ENCODE measurements around the gene PCDH20.
"Not testable (repeated sequence)": the region's sequence is repeated elsewhere in the genome, so short reads cannot be mapped to it uniquely, and the experiment has no call there.

Gene PCDH20, protein sequence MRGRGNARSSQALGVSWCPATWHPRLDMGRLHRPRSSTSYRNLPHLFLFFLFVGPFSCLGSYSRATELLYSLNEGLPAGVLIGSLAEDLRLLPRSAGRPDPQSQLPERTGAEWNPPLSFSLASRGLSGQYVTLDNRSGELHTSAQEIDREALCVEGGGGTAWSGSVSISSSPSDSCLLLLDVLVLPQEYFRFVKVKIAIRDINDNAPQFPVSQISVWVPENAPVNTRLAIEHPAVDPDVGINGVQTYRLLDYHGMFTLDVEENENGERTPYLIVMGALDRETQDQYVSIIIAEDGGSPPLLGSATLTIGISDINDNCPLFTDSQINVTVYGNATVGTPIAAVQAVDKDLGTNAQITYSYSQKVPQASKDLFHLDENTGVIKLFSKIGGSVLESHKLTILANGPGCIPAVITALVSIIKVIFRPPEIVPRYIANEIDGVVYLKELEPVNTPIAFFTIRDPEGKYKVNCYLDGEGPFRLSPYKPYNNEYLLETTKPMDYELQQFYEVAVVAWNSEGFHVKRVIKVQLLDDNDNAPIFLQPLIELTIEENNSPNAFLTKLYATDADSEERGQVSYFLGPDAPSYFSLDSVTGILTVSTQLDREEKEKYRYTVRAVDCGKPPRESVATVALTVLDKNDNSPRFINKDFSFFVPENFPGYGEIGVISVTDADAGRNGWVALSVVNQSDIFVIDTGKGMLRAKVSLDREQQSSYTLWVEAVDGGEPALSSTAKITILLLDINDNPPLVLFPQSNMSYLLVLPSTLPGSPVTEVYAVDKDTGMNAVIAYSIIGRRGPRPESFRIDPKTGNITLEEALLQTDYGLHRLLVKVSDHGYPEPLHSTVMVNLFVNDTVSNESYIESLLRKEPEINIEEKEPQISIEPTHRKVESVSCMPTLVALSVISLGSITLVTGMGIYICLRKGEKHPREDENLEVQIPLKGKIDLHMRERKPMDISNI

DNA sequence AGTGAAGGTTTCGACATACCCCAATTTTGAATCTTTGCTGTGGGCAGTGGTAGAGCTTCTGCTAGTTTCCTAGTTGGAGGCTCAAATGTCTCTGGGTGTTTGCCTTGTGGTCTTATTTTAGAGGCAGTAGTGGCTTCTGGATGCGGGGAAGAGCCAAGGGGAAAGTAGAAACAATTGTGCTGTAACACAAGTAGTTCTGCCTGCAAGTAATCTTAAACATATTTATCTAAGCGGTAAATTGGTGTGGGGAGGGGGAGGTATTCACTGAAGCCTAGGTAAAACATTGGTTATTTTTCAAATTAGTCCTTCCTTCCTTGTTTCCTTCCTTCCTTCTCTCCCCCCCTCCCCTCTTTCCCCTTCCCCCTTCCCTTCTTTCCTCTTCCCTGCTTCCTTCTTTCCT lies at the start of gene PCDH20:
TSS of gene PCDH20 (minus strand) at position 101 of the 400 bp plus-strand sequence. CDS start 691 bp downstream, outside the sequence.
- DNase-seq (ENCODE audit: low read depth), result no peak

DNA sequence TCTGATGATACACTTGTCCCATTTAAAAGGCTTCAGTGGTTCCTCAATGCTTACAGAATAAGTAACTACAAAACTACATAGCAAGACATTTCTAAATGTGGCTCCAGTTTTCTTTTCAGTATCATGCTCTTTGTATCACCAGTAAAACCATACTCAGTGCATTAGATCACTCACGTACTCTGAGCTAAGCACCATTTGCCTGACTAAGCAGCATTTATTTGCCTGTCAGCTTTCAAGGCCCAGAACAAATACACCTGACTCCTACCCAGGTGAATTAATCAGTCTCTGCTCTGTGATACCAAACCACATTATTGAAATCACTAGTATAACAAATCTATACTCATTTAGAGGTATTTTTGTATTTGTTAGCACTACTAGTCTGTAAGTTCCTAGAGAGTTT lies 47.4 kb upstream of the PCDH20 start:
- no peak for DNase-seq (ENCODE audit: low read depth)

DNA sequence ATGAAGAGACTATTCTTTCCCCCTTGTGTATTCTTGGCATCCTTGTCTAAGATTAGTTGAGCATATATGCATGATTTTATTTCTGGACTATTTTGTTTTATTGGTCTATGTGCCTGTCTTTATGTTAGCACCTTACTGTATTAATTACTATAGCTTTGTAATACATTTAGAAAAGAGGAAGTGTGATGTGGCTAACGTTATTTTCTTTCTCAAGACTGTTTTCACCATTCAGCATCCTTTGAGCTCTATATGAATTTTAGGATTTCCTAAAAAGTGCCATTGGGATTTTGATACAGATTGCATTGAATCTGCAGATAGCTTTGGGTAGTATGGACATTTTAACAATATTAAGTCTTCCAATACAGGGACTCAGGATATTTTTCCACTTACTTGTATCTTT lies 37.5 kb upstream of the PCDH20 start:
- DNase-seq (ENCODE audit: low read depth), result no peak

DNA sequence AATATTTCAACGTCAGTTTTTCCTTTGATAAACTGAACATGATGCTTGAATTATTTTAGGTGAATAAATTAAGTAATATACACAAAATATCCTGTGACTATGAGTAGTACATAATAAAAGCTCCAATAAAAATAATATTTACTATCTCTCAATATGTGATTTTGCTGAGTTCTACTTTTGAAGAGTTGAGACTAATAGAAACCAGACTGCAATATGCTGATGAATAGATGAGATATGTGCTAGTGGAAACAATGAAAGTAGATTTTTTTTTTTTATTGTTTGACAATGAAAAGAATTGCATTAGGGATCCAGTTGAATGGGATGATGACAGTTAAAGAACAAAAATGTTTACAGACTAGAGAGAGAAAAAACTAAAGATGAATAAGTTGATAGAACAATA lies 16.4 kb upstream of the PCDH20 start:
- no peak for DNase-seq (ENCODE audit: low read depth)

DNA sequence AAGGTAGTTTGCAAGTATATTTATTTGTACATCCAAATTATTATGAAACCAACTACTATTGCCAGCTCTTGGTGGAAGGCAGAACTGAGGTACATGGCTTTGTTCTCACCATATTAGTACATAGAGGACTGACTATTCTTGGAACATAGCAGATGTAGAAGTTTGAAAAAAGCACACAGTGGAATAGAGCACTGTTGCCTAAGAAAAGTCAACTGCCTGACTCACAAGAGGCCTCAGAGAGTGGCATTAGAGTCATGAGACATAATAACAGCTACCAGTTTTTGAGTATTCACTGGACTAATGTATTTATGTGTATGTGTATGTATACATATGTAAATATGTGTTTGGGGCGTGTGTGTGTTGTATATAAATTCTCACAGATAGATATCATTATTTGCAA lies 8.3 kb upstream of the PCDH20 start:
- no peak for DNase-seq (ENCODE audit: low read depth)

DNA sequence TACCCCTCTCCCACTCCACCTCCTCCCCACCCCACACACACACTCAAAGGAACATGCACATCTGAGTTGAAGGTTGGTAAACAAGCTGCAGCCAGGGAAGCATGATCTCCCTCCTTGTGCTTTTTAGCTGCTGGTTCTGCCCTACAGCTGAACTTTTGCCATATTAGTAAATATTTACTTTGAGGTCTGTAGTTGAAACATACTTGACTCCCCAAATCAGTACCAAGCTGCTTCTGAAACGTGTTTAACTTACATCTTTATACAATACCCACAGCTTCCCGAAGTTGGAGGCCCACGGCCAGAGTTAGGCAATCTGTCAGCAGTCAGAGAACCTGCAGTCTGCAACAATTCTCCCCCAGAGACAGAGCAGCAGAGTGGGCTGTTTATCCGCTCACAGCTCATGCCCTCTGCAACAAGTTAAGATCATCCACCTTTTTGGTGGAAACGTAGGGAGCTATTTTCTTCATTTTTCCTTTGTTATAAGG lies 1.5 kb upstream of the PCDH20 start:
- no peak for DNase-seq (ENCODE audit: low read depth)

DNA sequence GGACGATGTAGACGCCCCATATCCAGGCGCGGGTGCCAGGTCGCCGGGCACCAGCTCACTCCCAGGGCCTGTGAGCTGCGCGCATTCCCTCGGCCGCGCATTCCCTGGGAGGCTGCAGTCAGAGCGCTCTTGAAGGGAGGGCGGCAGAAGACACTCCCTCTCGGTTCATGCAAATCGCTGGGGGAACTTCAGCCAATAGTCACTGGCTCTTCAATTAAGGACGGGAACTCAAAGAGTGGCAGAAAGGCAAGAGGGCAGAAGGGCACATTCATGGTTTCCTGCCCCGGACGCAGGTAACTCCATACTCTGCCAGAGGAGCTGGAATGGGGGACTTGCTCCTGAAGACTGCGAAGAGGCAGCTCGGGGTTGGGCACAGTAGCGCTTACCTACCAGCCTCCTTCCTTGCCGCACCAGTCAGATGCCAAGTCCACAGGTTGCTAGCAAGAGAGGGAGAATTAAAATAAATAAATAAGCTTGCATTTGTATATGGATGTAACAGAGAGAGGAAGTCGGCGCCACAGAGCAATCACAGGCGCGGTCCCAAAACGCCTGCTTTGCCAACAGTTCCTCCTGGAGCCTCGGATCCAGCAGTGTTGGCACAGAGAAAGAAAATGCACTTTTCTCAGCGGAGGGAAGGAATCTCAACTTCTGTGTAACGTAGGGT lies 459 bp downstream of the PCDH20 start:
- DNase-seq (ENCODE audit: low read depth), result no peak

DNA sequence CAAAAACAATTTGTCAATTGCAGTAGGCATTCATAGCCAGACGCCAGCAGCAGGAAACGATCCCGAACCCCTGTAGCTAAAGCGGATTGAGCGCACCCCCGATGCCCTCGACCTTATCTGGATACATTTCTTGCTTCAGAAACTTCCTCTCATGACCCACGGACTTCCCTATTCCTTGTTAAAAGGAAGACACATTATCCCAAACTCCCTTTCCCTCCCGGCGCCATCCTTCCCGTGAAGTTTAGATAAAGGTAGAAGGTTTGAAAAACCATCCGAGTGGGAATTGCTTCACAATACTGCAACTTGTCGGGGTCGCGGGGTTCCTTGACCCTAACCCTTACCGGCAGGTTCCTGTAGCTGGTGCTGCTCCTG lies 977 bp downstream of the PCDH20 start:
- DNase-seq (ENCODE audit: low read depth), result no peak

DNA sequence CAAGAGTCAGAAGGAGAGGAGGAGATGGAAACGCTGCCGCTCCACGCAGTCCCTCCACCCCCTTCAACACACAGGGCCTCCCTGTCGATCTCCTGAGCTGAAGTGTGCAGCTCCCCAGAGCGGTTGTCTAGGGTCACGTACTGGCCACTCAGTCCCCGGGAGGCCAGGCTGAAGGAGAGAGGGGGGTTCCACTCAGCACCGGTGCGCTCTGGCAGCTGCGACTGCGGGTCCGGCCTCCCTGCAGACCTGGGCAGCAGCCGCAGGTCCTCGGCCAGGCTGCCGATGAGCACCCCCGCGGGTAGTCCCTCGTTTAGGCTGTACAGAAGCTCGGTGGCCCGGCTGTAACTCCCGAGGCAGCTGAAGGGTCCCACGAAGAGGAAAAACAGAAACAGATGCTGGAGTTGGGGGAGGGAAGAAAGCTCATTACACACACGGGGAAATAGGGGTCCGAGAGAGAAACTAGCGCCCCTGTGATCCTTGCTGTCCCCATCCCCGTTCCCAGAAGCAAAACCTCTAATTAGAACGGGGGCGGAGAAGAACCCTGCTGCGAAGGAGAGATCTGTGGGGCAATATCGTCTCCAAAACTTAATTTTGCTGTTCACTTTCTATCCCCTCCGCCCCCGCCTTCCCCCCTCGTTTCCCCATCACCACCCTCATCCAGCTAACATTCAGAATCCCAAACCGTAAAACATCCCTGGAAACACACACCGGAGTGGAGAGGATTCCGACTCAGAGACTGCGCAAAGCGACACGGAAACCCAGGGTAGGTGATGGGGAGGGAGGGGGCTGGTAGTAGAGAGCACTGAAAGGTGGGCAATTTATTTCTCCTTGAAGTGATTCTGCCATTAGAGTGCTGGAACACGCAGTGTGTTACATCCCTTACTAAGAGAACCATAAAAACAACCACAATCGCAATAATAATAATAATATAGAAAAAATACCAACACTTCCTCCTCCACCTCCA lies 1.8 kb downstream of the PCDH20 start:
- DNase-seq (ENCODE audit: low read depth), result no peak

DNA sequence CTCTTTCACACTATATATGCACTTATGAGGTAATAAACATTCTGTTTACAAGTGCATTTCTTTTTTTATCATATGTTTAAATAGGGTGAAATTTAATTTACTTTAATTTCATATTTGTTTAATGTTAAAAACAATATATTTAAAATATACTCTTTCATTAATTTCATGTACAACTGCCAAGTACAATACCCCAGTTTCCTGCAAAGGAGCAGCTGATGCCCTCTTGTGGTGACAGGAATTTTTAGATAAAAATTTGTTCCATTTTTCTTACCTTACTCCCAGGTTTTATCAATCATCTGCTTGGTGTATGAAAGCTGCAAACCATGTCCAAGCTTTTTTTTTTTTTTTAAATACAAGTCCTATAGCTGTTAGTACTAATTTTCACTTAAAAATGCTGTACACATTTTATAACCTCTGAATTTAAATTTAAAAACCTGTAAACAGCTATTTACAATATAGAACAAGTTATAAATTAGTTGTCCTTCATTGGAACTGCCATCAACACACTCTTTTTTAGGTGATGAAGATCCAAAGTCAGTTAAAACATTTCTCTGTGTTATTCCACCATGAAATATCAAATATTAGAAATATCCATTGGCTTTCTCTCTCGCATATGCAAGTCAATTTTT lies 4.9 kb downstream of the PCDH20 start:
- DNase-seq (ENCODE audit: low read depth), result no peak

DNA sequence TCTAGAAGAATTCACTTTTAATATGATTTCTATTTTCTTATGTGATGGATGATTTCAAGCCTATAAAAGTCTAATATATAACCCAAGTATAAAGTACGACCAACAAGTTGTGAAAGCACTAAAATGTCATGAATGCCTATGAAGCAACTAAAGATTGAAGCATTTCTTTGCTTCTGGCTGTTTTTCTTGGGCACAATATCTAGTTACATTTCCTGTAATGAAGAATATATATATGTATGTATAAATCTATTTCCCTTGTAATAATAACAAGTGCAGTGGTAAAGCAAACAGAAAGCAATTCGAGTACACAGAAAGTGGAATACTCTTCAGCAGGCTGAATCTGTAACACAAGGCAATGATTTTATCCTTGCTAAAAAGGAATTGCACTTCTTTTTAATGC lies 5.4 kb downstream of the PCDH20 start:
- DNase-seq (ENCODE audit: low read depth), result no peak

DNA sequence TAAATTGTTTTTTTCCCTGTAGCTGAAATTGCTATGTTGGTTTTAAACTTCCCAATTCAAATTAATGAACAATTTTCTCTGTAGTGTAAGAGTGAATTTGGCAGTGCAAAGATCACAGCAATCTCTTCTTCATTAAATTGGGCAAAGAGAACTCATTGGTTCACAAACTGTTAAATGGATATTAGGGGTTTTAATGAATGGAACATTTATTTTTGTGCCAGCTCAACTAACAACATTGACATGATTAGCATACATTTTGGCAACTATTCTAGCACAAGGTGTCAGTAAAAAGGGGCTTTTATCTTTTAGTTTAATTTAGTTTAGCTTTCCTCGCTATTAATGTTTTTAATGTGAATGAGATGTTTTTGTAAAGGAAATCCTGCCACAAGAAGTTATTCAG lies 7.1 kb downstream of the PCDH20 start:
- no peak for DNase-seq (ENCODE audit: low read depth)

DNA sequence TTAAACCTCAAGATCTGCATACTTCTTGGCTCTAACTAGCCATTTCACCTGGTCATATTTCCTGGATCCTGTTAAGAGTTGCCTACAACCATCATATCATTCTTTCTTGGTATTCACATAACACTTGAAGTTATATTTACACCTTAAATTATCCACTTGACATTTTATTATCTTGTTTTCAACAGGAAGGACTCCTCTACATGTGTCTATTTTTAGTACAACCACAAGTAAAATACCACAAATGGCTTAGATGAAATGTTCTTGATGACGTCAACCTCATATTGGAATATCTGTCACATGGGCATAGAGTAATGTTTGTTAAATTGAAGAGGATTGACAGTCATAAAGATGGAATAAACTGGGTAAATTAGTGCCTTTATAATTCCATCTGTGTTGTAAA lies 9.4 kb downstream of the PCDH20 start:
- no peak for DNase-seq (ENCODE audit: low read depth)

DNA sequence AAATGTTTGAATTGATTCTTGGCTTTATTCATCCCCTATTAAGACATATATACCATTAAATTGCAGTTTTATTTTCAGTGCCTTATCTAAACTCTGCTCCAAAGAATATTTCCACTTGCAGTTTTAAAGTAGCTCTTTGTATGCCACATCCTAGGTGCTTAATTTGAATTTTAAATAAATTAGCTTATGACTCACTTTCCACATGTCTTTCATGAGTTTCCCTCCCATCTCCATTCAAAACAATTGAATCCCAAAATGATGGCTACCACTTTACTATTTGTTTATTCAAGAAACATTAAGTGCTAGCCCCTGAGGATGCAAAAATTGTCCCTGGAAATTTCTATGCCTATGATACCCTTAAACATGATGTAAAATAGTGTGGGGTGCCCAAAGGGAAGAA lies 19.5 kb downstream of the PCDH20 start:
- DNase-seq (ENCODE audit: low read depth), result no peak

DNA sequence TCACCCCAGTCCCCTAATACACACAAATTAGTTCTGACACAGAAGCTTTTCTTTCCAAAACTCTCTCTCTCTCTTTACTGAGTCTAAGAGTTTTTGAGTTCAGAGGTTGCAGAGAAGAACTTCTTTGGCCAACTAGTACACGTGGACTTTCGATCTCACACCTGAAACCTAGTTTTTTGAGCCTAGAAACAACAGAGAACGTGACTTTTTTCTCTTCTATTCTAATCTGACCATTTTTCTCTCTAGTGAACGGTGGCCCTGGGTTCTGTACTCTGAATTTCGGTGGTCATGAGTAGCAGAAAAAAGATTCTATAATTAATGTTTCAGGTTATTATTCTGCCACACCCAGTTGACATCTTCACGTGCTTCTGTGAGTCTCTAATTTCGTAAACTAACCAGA lies 24.2 kb downstream of the PCDH20 start:
- no peak for DNase-seq (ENCODE audit: low read depth)

DNA sequence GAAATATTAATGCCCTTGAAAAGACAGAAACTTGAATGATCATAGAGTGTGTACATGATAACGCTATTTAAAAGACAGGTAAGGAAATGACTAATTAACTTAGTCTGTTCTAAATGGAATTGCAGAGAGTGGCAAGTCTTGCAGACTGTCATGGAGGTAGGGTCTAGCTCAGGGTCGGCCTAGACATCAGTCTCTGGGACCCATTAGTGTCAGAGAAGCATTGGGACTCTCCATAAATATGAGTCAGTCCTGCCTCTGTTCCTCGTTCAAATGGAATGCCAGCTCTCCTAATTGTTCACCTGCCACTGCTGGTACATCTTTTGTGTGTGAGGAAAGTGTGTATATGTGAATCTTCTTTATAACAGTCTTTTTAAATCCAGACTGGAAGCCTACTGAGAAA lies 28.0 kb downstream of the PCDH20 start:
- DNase-seq (ENCODE audit: low read depth), result no peak

DNA sequence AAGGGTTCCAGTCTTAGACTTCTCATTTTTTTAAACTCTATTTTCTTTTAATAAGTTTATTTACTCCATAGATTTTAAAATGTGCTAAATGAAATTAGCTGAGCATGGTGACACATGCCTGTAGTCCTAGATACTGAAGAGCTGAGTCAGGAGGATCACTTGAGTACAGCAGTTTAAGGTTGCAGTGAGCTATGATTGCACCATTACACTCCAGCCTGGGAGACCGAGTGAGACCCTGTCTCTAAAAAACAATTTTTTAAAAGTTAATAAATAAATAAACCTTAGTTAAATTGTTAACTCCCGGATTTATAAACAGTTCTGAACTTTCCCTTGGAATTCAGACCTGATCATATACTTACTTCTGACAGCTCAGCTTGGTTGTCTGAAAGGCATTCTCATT lies 32.5 kb downstream of the PCDH20 start:
- no peak for DNase-seq (ENCODE audit: low read depth)

DNA sequence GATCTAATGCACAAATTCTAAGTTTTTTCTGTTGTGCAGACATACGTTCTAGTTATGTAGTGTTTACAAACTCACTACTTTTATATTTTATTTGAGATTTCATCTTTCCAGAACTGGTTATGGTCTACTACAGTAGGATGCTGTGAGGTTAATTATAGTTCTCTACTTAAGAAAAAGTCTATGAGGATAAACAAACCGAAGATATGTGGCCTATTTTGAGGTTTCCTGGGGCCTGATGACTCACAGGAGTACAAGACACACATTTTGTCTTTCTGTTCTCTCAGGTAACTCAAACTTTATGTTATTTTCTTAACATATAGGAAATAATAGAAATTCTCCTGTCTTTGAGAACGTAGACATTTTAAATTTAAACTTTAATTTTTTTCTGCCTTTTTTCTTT lies 45.1 kb downstream of the PCDH20 start:
- no peak for DNase-seq (ENCODE audit: low read depth)

DNA sequence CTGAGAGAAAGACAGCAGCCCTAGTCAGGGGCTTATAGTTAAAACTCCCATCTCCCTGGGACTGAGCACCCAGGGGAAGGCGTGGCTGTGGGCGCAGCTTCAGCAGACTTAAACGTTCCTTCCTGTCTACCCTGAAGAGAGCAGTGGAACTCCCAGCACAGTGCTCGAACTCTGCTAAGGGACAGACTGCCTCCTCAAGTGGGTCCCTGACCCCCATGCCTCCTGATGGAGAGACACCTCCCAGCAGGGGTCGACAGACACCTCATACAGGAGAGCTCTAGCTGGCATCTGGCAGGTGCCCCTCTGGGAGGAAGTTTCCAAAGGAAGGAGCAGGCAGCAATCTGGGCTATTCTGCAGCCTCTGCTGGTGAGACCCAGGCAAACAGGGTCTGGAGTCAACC lies 51.0 kb downstream of the PCDH20 start:
- not testable (repeated sequence) for DNase-seq (ENCODE audit: low read depth)

DNA sequence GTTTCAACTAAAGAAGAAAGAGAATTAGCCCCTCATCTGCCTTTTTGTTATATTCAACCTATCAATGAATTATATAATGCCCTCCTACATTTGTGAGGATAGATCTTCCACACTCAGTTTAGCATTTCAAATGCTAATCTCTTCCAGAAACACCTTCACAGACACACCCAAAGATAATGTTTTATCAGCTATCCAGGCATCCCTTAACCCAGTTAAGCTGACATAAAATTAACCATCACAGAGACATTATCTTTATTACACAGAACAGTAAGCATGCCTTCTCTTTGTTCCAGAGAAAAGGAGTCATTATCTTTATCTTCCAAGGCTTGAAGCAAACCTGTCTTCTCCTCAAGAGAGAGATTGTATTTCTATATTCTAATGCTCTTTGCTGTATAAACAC lies 53.1 kb downstream of the PCDH20 start:
- DNase-seq (ENCODE audit: low read depth), result no peak
